Measurements from ENCODE around the gene MROH2A.

- TF ChIP-seq CTCF (IDR thresholded peaks at IDR 0.05; ENCODE audit: low read depth, low read length, poor library complexity, severe bottlenecking) (no peak), EZH2phosphoT487 (IDR thresholded peaks at IDR 0.05; ENCODE audit: borderline replicate concordance, low read length) (no peak)
These were observed 40.0 kb downstream of the MROH2A start for GRCh38 chr2:233817995-233818638.

Data from DOHH2 (cell line).